ENCODE measurements around the gene PAQR8. TPM values are rescaled to one million over a fixed set of nuclear protein-coding genes. Genes with fewer than 3 reads are reported as not detected.
A peak's percentile ranks its signal among the peaks of the same experiment; 100 is the strongest.

The PAQR8 gene
- total and polyA plus RNA-seq, 2 of the 13 experiments (the other 11 are each of a cell fraction or from before 2014, with no cell fraction given), result 37.7 to 50.7 TPM

DNA sequence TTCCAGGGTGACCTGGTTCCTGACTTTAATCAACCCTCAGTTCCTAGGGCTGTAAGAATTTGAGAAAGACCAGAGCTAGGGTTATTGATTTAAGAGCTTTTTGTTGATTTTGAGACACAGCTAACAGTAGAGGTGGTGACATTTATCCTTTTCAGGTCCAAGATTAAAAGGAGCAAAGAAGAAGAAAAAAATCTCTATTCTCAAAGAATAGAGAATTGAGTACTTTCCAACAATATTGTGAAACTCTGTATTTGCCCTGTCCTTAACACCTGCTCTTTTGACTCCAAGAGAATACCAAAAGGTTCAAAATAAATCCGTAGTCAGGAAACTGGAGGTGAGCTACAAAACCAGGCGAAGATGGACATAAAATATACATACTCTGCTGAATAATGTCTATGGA, 7.3 kb downstream of the PAQR8 start (continued):
- TF ChIP-seq KDM2A (CRISPR knock-in tag; IDR thresholded peaks at IDR 0.05; ENCODE audit: borderline replicate concordance, low read depth) (no peak), MAFK (conservative IDR thresholded peaks at IDR 0.05 in 1 of 2, IDR thresholded peaks at IDR 0.05 in 1 of 2; ENCODE audit: low read length in 2 of 2) (no peak), PAF1 (CRISPR knock-in tag; IDR thresholded peaks at IDR 0.05) (no peak), PHF20 (CRISPR knock-in tag; IDR thresholded peaks at IDR 0.05) (no peak), CREM (IDR thresholded peaks at IDR 0.05) (peak; percentile 84; the same call in 1 of the 2 replicates), CREM (CRISPR knock-in tag; IDR thresholded peaks at IDR 0.05) (no peak), PHB2 (IDR thresholded peaks at IDR 0.05; ENCODE audit: partially characterized antibody) (no peak)
- TF ChIP-seq, protein P1, sequence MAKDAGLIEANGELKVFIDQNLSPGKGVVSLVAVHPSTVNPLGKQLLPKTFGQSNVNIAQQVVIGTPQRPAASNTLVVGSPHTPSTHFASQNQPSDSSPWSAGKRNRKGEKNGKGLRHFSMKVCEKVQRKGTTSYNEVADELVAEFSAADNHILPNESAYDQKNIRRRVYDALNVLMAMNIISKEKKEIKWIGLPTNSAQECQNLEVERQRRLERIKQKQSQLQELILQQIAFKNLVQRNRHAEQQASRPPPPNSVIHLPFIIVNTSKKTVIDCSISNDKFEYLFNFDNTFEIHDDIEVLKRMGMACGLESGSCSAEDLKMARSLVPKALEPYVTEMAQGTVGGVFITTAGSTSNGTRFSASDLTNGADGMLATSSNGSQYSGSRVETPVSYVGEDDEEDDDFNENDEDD (CRISPR knock-in tag; IDR thresholded peaks at IDR 0.05; ENCODE audit: borderline replicate concordance), result no peak
- TF ChIP-seq, protein P2, sequence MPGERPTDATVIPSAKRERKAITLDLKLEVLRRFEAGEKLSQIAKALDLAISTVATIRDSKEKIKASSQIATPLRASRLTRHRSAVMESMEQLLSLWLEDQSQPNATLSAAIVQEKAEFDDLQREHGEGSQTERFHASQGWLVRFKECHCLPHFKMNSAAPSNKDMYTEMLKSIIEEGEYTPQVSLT (CRISPR knock-in tag; IDR thresholded peaks at IDR 0.05; ENCODE audit: borderline replicate concordance, low read depth), result no peak
- TF ChIP-seq, protein P3, sequence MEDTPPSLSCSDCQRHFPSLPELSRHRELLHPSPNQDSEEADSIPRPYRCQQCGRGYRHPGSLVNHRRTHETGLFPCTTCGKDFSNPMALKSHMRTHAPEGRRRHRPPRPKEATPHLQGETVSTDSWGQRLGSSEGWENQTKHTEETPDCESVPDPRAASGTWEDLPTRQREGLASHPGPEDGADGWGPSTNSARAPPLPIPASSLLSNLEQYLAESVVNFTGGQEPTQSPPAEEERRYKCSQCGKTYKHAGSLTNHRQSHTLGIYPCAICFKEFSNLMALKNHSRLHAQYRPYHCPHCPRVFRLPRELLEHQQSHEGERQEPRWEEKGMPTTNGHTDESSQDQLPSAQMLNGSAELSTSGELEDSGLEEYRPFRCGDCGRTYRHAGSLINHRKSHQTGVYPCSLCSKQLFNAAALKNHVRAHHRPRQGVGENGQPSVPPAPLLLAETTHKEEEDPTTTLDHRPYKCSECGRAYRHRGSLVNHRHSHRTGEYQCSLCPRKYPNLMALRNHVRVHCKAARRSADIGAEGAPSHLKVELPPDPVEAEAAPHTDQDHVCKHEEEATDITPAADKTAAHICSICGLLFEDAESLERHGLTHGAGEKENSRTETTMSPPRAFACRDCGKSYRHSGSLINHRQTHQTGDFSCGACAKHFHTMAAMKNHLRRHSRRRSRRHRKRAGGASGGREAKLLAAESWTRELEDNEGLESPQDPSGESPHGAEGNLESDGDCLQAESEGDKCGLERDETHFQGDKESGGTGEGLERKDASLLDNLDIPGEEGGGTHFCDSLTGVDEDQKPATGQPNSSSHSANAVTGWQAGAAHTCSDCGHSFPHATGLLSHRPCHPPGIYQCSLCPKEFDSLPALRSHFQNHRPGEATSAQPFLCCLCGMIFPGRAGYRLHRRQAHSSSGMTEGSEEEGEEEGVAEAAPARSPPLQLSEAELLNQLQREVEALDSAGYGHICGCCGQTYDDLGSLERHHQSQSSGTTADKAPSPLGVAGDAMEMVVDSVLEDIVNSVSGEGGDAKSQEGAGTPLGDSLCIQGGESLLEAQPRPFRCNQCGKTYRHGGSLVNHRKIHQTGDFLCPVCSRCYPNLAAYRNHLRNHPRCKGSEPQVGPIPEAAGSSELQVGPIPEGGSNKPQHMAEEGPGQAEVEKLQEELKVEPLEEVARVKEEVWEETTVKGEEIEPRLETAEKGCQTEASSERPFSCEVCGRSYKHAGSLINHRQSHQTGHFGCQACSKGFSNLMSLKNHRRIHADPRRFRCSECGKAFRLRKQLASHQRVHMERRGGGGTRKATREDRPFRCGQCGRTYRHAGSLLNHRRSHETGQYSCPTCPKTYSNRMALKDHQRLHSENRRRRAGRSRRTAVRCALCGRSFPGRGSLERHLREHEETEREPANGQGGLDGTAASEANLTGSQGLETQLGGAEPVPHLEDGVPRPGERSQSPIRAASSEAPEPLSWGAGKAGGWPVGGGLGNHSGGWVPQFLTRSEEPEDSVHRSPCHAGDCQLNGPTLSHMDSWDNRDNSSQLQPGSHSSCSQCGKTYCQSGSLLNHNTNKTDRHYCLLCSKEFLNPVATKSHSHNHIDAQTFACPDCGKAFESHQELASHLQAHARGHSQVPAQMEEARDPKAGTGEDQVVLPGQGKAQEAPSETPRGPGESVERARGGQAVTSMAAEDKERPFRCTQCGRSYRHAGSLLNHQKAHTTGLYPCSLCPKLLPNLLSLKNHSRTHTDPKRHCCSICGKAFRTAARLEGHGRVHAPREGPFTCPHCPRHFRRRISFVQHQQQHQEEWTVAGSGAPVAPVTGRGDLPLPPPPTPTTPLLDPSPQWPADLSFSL (CRISPR knock-in tag; IDR thresholded peaks at IDR 0.05), result no peak
- TF ChIP-seq, protein P4, sequence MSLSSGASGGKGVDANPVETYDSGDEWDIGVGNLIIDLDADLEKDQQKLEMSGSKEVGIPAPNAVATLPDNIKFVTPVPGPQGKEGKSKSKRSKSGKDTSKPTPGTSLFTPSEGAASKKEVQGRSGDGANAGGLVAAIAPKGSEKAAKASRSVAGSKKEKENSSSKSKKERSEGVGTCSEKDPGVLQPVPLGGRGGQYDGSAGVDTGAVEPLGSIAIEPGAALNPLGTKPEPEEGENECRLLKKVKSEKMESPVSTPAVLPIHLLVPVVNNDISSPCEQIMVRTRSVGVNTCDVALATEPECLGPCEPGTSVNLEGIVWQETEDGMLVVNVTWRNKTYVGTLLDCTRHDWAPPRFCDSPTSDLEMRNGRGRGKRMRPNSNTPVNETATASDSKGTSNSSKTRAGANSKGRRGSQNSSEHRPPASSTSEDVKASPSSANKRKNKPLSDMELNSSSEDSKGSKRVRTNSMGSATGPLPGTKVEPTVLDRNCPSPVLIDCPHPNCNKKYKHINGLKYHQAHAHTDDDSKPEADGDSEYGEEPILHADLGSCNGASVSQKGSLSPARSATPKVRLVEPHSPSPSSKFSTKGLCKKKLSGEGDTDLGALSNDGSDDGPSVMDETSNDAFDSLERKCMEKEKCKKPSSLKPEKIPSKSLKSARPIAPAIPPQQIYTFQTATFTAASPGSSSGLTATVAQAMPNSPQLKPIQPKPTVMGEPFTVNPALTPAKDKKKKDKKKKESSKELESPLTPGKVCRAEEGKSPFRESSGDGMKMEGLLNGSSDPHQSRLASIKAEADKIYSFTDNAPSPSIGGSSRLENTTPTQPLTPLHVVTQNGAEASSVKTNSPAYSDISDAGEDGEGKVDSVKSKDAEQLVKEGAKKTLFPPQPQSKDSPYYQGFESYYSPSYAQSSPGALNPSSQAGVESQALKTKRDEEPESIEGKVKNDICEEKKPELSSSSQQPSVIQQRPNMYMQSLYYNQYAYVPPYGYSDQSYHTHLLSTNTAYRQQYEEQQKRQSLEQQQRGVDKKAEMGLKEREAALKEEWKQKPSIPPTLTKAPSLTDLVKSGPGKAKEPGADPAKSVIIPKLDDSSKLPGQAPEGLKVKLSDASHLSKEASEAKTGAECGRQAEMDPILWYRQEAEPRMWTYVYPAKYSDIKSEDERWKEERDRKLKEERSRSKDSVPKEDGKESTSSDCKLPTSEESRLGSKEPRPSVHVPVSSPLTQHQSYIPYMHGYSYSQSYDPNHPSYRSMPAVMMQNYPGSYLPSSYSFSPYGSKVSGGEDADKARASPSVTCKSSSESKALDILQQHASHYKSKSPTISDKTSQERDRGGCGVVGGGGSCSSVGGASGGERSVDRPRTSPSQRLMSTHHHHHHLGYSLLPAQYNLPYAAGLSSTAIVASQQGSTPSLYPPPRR (CRISPR knock-in tag; IDR thresholded peaks at IDR 0.05; ENCODE audit: borderline replicate concordance), result peak; percentile 59; the same call in 1 of the 2 replicates
- TF ChIP-seq, protein P5, sequence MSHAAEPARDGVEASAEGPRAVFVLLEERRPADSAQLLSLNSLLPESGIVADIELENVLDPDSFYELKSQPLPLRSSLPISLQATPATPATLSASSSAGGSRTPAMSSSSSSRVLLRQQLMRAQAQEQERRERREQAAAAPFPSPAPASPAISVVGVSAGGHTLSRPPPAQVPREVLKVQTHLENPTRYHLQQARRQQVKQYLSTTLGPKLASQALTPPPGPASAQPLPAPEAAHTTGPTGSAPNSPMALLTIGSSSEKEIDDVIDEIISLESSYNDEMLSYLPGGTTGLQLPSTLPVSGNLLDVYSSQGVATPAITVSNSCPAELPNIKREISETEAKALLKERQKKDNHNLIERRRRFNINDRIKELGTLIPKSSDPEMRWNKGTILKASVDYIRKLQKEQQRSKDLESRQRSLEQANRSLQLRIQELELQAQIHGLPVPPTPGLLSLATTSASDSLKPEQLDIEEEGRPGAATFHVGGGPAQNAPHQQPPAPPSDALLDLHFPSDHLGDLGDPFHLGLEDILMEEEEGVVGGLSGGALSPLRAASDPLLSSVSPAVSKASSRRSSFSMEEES (CRISPR knock-in tag; IDR thresholded peaks at IDR 0.05), result no peak
- TF ChIP-seq, protein P6, sequence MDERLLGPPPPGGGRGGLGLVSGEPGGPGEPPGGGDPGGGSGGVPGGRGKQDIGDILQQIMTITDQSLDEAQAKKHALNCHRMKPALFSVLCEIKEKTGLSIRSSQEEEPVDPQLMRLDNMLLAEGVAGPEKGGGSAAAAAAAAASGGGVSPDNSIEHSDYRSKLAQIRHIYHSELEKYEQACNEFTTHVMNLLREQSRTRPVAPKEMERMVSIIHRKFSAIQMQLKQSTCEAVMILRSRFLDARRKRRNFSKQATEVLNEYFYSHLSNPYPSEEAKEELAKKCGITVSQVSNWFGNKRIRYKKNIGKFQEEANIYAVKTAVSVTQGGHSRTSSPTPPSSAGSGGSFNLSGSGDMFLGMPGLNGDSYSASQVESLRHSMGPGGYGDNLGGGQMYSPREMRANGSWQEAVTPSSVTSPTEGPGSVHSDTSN (CRISPR knock-in tag; IDR thresholded peaks at IDR 0.05), result no peak
